B cell (primary cell): ENCODE measurements around the gene EEA1. TPM values are rescaled to one million over a fixed set of nuclear protein-coding genes. Genes with fewer than 3 reads are reported as not detected.

Experiments
- ATAC-seq: fragments of 200-7000 bp; cut with Tn5 transposase; one replicate; pipeline ENCODE4 v1.10.0; 2021; ENCODE audit warnings: low read depth, mild to moderate bottlenecking, moderate number of reproducible peaks, moderate library complexity
- CTCF ChIA-PET: fragments of 350-600 bp; sonication (Branson Sonifier 250); formaldehyde crosslinking; loops from one replicate; lab custom pipeline; 2021; ENCODE audit warnings: antibody characterized with exemption, inconsistent platforms; lab: Charles Lee
- POLR2A ChIA-PET: fragments of 350-600 bp; sonication (Branson Sonifier 250); formaldehyde crosslinking; loops from one replicate; lab custom pipeline; 2021; ENCODE audit warnings: antibody characterized with exemption; lab: Charles Lee
- DNase-seq: peaks from one replicate; pipeline ENCODE4 v3.0.0; 2013
- H2AFZ ChIP-seq: 2 replicates; pipeline ENCODE4 v1.6.1; 2012; ENCODE audit warnings: mild to moderate bottlenecking, low read depth, low read length; ENCODE audit not compliant: insufficient read depth, poor library complexity, severe bottlenecking
- H3K27ac ChIP-seq, 2 donors: 1 replicate in 1 of 2; 2 replicates in 1 of 2; pipeline ENCODE4 v1.5.1; 2012 to 2013; ENCODE audit warnings: low read length in 2 of 2, mild to moderate bottlenecking in 2 of 2, moderate library complexity in 1 of 2
- H3K27me3 ChIP-seq, 4 experiments: fragments of 200-600 bp in 1 of 4; sonication (generic) in 1 of 4; replicated peaks in 1 of 4; 1 replicate in 2 of 4; 2 replicates in 2 of 4; pipeline versions ENCODE4 v1.6.1 to v1.7.0; 2013 to 2016; ENCODE audit warnings: low read length in 3 of 4, mild to moderate bottlenecking in 2 of 4, mixed read lengths in 1 of 4, moderate library complexity in 1 of 4; ENCODE audit not compliant: insufficient read depth in 4 of 4, control insufficient read depth in 3 of 4; ENCODE audit errors: control extremely low read depth in 1 of 4
- H3K36me3 ChIP-seq, 2 experiments: replicated peaks in 1 of 2; 1 replicate in 1 of 2; 2 replicates in 1 of 2; pipeline versions ENCODE4 v1.6.1 to v1.7.1; 2013; ENCODE audit warnings: low read length in 1 of 2; ENCODE audit not compliant: insufficient read depth in 2 of 2, control insufficient read depth in 1 of 2; ENCODE audit errors: control extremely low read depth in 1 of 2, extremely low read depth in 1 of 2
- H3K4me1 ChIP-seq, 2 donors: fragments of 200-600 bp in 1 of 2; sonication (generic) in 1 of 2; 1 replicate in 1 of 2; 2 replicates in 1 of 2; pipeline versions ENCODE4 v1.5.1 to v1.6.1; 2013 to 2017; ENCODE audit warnings: low read length in 2 of 2; ENCODE audit not compliant: control insufficient read depth in 2 of 2, insufficient read depth in 2 of 2
- H3K4me2 ChIP-seq: replicated peaks from 2 replicates; pipeline ENCODE3; 2012; ENCODE audit warnings: mild to moderate bottlenecking, low read depth, low read length; ENCODE audit not compliant: poor library complexity, severe bottlenecking
- H3K4me3 ChIP-seq, 5 experiments: fragments of 200-600 bp in 1 of 5; sonication (generic) in 1 of 5; 1 replicate in 3 of 5; 2 replicates in 2 of 5; pipeline versions ENCODE4 v1.5.1 to v1.7.0; 2011 to 2016; ENCODE audit warnings: low read length in 4 of 5, mild to moderate bottlenecking in 4 of 5, low read depth in 2 of 5, control low read depth in 1 of 5, moderate library complexity in 1 of 5; ENCODE audit not compliant: insufficient read depth in 1 of 5; ENCODE audit errors: control extremely low read depth in 1 of 5, extremely low read depth in 1 of 5
- H3K79me2 ChIP-seq: fragments of 200-600 bp; sonication (generic); one replicate; pipeline ENCODE4 v1.6.0; 2016; ENCODE audit warnings: low read length; ENCODE audit not compliant: control insufficient read depth, insufficient read depth
- H3K9ac ChIP-seq: fragments of 200-600 bp; sonication (generic); 2 replicates; pipeline ENCODE4 v1.6.1; 2017; ENCODE audit warnings: mild to moderate bottlenecking, low read length, moderate library complexity
- H3K9me3 ChIP-seq, 3 donors: one replicate each; pipeline versions ENCODE4 v1.6.1 to v1.7.1; 2013; ENCODE audit warnings: low read length in 2 of 3; ENCODE audit not compliant: control insufficient read depth in 2 of 3, insufficient read depth in 1 of 3; ENCODE audit errors: control extremely low read depth in 1 of 3
- H4K20me1 ChIP-seq: 2 replicates; pipeline ENCODE4 v1.6.0; 2012; ENCODE audit warnings: mild to moderate bottlenecking, low read length; ENCODE audit not compliant: insufficient read depth, control insufficient read depth, poor library complexity, severe bottlenecking
- H3K27ac Mint-ChIP-seq: one replicate; pipeline ENCODE4 v1.8.0; 2021; ENCODE audit warnings: mixed read lengths
- H3K27me3 Mint-ChIP-seq: one replicate; pipeline ENCODE4 v1.8.0; 2021; ENCODE audit warnings: mixed read lengths
- H3K4me1 Mint-ChIP-seq: one replicate; pipeline ENCODE4 v1.8.0; 2021; ENCODE audit warnings: mixed read lengths
- H3K4me3 Mint-ChIP-seq: one replicate; pipeline ENCODE4 v1.8.0; 2021; ENCODE audit warnings: mixed read lengths
- H3K9me3 Mint-ChIP-seq: one replicate; pipeline ENCODE4 v1.8.0; 2022; ENCODE audit warnings: mixed read lengths; ENCODE audit not compliant: insufficient read depth
- EZH2 ChIP-seq: IDR thresholded peaks from 2 replicates; pipeline ENCODE4 v1.6.1; 2012; ENCODE audit warnings: borderline replicate concordance, low read depth, mild to moderate bottlenecking, moderate library complexity, low read length; ENCODE audit not compliant: insufficient read depth, poor library complexity, severe bottlenecking
- WGBS: methylation state at CpG from one replicate; pipeline ENCODE4 v1.1.5; 2013; ENCODE audit warnings: missing lambda C conversion rate; ENCODE audit not compliant: insufficient coverage; 5-methylcytosine and 5-hydroxymethylcytosine counted together
- intact Hi-C: fragments of 100-400 bp; cut with micrococcal nuclease; formaldehyde crosslinking; loops from one replicate; pipeline ENCODE4 v1.10.0; 2022
- polyA plus RNA-seq: library from polyadenylated mRNA; depleted of rRNA; stranded (reverse); fragments of >200 nt; gene quantifications from 2 replicates; pipeline ENCODE4 v1.2.3, GENCODE V29; 2012
- total RNA-seq, 2 donors: library from RNA; stranded (reverse); fragments of 120-200 nt in 1 of 2; gene quantifications; 1 replicate in 1 of 2; 2 replicates in 1 of 2; pipeline versions ENCODE4 v1.2.3 to v1.2.4, GENCODE V29; 2013 to 2022
- TF ChIP-seq, protein P1 (sequence below): fragments of 200-600 bp; IDR thresholded peaks from one replicate; pipeline ENCODE4 v1.8.0; 2022; ENCODE audit warnings: antibody characterized with exemption, mild to moderate bottlenecking

Gene EEA1
- total and polyA plus RNA-seq, 2 donors (not counting 1 experiment from before 2014, with no cell fraction given) = 1.8 to 26.3 TPM

DNA sequence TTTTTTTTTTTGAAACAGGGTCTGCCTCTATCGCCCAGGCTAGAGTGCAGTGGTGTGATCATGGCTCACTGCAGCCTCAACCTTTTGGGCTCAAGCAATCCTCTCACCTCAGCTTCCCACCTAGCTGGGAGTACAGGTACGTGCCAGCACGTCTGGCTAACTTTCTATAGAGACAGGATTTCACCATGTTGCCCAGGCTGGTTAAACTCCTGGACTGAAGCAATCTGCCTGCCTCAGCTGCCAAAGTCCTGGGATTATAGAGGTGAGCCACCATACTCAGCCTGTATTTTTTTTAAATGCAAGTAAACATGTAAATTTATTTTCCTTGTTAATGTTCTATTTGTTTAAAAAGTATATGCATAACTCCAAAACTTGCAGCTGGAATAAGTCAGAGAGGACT lies 80.4 kb downstream of the EEA1 start:
- intact Hi-C loops = no loop called here
- 100% methylated on average over 2 of the region's 3 CpGs for WGBS
- no peak overlapping the region for H3K9ac ChIP-seq
- CTCF ChIA-PET = no interaction called here
- Mint-ChIP-seq H3K27ac (no peak overlapping the region), H3K9me3 (no peaks in the 10 kb centered on the region), H3K4me3 (no peak overlapping the region), H3K27me3 (no peaks in the 10 kb centered on the region), H3K4me1 (no peaks in the 10 kb centered on the region)
- H3K4me3 ChIP-seq = no peak overlapping the region
- no peak overlapping the region for H3K27ac ChIP-seq
- no peaks in the 10 kb centered on the region for H3K9me3 ChIP-seq
- H3K36me3 ChIP-seq = peaks cover 7 to 9% of the 10 kb centered on the region in 2 experiments
- H3K79me2 ChIP-seq = no peaks in the 10 kb centered on the region
- TF ChIP-seq EZH2 = no peak
- TF ChIP-seq, protein P1, sequence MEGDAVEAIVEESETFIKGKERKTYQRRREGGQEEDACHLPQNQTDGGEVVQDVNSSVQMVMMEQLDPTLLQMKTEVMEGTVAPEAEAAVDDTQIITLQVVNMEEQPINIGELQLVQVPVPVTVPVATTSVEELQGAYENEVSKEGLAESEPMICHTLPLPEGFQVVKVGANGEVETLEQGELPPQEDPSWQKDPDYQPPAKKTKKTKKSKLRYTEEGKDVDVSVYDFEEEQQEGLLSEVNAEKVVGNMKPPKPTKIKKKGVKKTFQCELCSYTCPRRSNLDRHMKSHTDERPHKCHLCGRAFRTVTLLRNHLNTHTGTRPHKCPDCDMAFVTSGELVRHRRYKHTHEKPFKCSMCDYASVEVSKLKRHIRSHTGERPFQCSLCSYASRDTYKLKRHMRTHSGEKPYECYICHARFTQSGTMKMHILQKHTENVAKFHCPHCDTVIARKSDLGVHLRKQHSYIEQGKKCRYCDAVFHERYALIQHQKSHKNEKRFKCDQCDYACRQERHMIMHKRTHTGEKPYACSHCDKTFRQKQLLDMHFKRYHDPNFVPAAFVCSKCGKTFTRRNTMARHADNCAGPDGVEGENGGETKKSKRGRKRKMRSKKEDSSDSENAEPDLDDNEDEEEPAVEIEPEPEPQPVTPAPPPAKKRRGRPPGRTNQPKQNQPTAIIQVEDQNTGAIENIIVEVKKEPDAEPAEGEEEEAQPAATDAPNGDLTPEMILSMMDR = no peak
- ATAC-seq = no peak
- no peak overlapping the region for H3K4me2 ChIP-seq
- no peak overlapping the region for H2AFZ ChIP-seq
- DNase-seq = no peak
- POLR2A ChIA-PET = no interaction called here
- H3K4me1 ChIP-seq = no peaks in the 10 kb centered on the region
- H3K27me3 ChIP-seq = no peaks in the 10 kb centered on the region
- H4K20me1 ChIP-seq = no peaks in the 10 kb centered on the region

DNA sequence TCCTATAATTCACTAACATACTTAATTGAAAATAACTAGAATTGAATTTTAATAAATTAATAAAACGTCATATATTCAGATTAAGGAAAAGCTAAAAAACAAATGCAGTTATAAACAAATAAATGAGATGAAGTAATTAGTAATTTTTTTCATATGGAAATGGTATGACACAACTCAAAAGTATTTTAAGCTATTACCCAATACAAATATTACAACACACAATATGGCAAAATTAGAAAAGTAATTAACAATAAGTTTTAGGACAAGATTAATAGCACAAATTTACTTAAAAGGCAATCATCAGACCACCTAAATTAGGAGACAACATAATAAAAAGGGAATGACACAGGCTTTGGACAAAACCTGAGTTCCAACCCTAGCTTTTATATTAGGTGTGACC lies 81.7 kb downstream of the EEA1 start:
- ChIA-PET CTCF (interaction anchor here (0.5 to 0.6 kb wide), 3 partner anchors 171 to 1619 kb away, joined by 3 to 4 read pairs (median 4); no protein-coding TSS in a partner anchor), POLR2A (no interaction called here)
- Histone ChIP-seq H4K20me1 (no peaks in the 10 kb centered on the region), H3K79me2 (no peaks in the 10 kb centered on the region), H3K4me1 (no peaks in the 10 kb centered on the region), H3K4me3 (no peak overlapping the region), H3K9me3 (no peaks in the 10 kb centered on the region), H3K9ac (no peak overlapping the region), H2AFZ (no peak overlapping the region), H3K4me2 (no peak overlapping the region), H3K27me3 (no peaks in the 10 kb centered on the region), H3K36me3 (peaks cover 7% of the 10 kb centered on the region in 2 experiments), H3K27ac (no peak overlapping the region)
- no CpG with 5 or more reads among the region's 1 CpG for WGBS
- intact Hi-C loops = no loop called here
- H3K9me3 Mint-ChIP-seq = no peaks in the 10 kb centered on the region
- H3K4me3 Mint-ChIP-seq = no peak overlapping the region
- no peaks in the 10 kb centered on the region for H3K27me3 Mint-ChIP-seq
- no peak overlapping the region for H3K27ac Mint-ChIP-seq
- no peaks in the 10 kb centered on the region for H3K4me1 Mint-ChIP-seq
- DNase-seq (no peak), ATAC-seq (no peak)
- TF ChIP-seq EZH2 = no peak
- TF ChIP-seq, protein P1 = no peak
